Jurkat, Clone E6-1 (cell line): Measurements from ENCODE around the gene C1orf52.

Source experiments
- DNase-seq: peaks from one replicate; pipeline ENCODE4 v3.0.0-alpha.2; 2011; ENCODE audit warnings: low read depth, low spot score
- H3K4me3 ChIP-seq: 2 replicates; pipeline ENCODE4 v1.5.1; 2011; ENCODE audit warnings: mild to moderate bottlenecking, low read length, control low read depth, moderate library complexity

The C1orf52 gene

DNA sequence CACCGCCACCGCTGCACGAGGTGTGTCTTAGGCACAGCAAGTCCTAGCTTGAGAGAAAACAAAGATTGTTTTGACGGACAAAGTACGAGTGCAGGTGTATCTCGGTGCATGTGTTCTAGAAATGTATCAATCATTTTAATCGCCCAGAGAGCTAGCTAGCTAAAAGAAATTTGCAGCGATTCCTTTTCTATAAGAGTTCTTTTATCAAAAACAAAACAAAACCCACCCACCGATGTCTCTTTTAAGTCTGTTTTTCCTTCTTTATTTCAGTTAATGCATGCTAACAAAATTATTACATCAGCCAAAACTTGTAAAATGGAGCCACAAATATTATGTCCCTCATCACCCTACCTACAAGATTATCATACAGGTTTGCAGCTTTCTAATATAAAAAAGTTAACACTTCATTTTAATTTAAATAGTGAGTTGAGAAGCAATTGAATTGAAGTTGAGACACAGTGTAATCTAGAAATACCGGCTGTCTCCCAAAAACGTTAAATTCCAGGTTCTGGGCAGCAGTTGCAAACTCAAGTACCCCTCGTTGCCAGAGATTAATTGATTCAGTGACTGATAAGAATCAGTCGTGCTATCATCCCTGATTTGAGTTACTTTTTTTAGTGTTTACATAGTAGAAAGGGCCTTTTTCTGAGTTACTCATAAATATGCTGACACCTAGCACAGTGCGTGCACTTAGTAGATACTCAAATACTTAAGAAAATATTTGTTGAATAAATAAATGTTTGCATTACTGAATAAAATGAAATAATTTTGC is 57.2 kb downstream of the C1orf52 start:
- no peak for DNase-seq
- peak overlapping the region; percentile 72 for H3K4me3 ChIP-seq

DNA sequence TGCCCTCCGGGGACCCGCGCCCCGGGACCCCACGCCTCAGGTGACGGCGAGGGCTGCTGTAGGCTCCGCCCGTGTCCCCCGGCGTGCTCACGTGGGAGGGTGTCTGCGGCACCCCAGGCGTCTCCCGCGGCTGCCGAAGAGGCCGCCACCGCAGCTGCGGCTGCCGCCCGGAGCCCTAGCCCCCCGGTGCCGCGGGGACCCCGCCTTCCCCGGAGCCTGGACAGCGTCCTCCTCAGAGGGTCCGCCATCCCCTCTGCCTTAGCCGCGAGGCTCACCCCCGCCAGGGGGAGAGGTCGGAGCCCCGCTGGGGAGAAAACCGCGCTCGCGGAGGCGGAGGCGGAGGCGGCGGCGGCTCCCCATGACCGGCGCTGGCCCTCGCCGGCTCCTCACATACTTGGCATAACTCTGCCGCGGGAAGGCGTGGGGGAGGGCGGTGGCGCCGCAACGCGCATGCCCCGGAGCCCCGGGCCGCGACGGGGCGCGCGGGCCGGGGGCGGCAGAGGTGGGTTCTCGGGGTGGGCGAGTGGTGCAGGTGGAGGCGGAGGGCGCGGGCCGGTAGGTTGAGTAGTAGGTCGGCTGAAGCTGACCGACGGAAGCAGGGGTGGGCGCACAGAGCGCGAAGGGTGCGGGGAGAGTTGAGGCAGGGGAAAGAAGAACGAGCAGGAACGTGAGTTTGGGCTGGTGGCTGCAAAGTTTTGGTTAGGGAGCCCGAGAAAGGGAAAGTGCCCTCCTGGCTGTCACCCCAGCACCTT is 57.9 kb downstream of the C1orf52 start:
- peak; percentile 27 for DNase-seq
- peak overlapping the region; percentile 72 for H3K4me3 ChIP-seq

DNA sequence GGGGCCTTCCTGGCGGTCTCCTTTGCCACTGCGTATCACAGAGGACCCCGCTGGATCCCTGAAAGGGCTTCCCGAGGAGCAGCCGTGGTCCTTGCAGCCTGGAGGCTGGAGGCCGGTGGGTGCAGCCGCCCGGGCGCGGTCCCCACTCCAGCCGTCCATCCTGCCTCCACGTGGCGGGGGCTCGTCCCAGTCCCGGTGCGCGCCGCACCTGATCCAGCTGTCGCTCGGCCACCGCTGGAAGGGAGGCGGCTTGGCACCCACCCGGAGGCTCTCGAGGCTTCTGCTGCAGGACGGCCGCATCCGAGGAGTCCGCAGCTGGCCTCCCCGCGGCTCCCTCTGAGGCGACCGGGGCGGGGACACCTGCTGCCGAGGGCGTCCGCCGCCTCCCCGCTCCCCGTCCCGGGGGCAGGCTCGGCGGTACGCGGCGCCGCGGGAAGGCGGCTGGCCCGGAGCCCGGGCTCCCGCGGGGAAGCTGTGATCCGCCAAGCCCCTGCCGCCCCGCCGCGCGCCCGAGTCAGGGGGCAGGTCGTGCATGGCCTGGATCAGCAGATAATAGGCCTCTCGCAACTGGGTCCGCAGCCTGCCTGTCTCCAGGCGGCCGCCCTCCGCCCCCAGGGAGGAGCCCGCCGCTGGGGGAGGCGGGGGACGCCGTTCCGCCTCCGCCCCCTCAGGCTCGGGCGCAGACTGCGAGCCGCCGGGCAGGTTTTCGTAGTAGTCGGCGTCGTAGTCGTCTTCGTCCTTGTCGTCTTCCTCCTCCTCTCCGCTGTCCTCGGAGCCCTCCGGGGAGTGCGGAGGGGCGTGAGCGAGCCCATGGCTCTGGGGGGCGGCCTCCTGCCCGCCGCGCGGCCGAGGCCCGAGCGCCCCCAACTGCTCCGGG is 58.8 kb downstream of the C1orf52 start, which contains the start of gene SYDE2:
Gene SYDE2 (minus strand): TSS at position 554 of the 877 bp plus-strand sequence. CDS start 20 bp downstream, at position 534.
- DNase-seq: peak; percentile 67
- peak within 1 kb of the TSS; percentile 72 for H3K4me3 ChIP-seq
